Neuron (in vitro differentiated cells): ENCODE measurements around the gene PLK3.

Experiments used
- H2AFZ ChIP-seq: one replicate; pipeline ENCODE4 v1.6.1; 2013; ENCODE audit warnings: low read depth, mild to moderate bottlenecking, inconsistent platforms, low read length, moderate library complexity
- H3K27me3 ChIP-seq: one replicate; pipeline ENCODE4 v1.6.1; 2013; ENCODE audit warnings: low read length; ENCODE audit not compliant: insufficient read depth
- H3K36me3 ChIP-seq: one replicate; pipeline ENCODE4 v1.6.1; 2013; ENCODE audit warnings: low read length; ENCODE audit not compliant: insufficient read depth
- H3K4me1 ChIP-seq: one replicate; pipeline ENCODE4 v1.6.1; 2013; ENCODE audit warnings: low read length; ENCODE audit not compliant: insufficient read depth
- H3K4me3 ChIP-seq: 2 replicates; pipeline ENCODE4 v1.5.1; 2013; ENCODE audit warnings: mild to moderate bottlenecking, low read length, moderate library complexity
- H3K9me3 ChIP-seq: one replicate; pipeline ENCODE4 v1.6.1; 2013; ENCODE audit warnings: low read length

Gene PLK3

DNA sequence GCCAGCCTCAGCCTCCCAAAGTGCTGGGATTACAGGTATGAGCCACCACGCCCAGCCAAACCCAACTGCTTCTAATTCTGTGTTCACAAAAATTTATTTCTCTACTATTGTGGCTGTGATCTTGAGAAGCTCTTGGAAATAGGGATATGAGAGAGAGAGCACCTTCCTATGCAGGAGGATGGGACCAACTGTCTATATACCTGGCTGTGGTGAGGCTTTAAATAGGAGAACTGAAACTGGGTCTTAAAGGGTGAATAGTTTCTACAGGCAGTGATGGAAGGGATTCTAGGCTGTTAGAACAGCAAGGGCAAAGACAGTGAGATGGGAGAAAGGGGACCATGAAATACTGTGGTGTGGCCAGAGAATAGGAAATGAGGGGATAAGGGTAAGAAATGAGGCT is 51.1 kb downstream of the PLK3 start:
- H3K36me3 ChIP-seq, result peaks cover 2% of the 10 kb centered on the region
- H3K4me3 ChIP-seq, result no peak overlapping the region
- no peaks in the 10 kb centered on the region for H3K4me1 ChIP-seq
- H3K9me3 ChIP-seq, result no peaks in the 10 kb centered on the region
- no peaks in the 10 kb centered on the region for H3K27me3 ChIP-seq
- H2AFZ ChIP-seq, result no peak overlapping the region

DNA sequence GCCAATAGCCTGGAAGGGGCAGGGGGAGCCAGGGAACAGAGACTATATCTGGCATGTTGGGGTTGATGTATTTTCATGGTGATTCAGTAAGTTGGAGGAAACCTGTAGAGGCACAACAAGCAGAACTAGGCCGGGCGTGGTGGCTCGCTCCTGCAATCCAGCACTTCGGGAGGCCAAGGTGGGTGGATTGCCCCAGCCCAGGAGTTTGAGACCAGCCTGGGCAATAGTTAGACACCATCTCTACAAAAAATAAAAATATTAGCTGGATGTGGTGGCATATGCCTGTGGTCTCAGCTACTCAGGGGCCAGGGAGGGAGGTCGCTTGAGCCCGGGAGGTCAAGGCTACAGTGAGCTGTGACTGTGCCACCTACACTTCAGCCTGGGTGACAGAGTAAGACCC is 53.0 kb downstream of the PLK3 start:
- Histone ChIP-seq H3K4me1 (no peaks in the 10 kb centered on the region), H3K4me3 (no peak overlapping the region), H3K9me3 (no peaks in the 10 kb centered on the region), H3K36me3 (peaks cover 4% of the 10 kb centered on the region), H2AFZ (no peak overlapping the region), H3K27me3 (no peaks in the 10 kb centered on the region)

DNA sequence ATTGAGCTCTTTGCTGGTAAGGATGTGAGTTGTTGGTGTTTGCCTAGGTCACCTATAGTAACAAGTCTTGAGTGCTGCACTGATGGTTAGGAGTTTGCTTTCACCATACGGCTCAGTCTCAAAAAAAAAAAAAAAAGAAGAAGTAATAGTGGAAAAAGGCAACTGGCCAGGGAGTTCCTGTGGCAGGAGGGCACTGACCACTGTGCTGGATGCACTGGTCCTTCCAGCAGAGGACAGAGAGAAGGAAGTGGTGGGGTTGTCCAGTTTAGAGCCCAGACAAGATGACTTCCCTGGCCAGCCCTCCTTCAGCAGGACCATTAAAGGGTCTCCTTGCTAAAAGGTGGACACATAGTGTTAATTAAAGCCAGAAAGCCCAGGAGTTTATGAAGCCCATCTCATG is 54.8 kb downstream of the PLK3 start:
- no peaks in the 10 kb centered on the region for H3K9me3 ChIP-seq

More for the DNA sequence above, 54.8 kb downstream of the PLK3 start:
- Histone ChIP-seq H3K27me3 (no peaks in the 10 kb centered on the region), H2AFZ (no peak overlapping the region), H3K36me3 (peaks cover 6% of the 10 kb centered on the region), H3K4me3 (no peak overlapping the region), H3K4me1 (no peaks in the 10 kb centered on the region)
